Stimulated activated CD4-positive, alpha-beta T cell treated with anti-CD3 and anti-CD28 coated beads, TNF-alpha, amount 100 ng/mL, for 1 hour (primary cell): ENCODE data around the gene OR2F2.

Source experiments
- DNase-seq, 3 donors: peaks; one replicate each; pipeline ENCODE4 v3.0.0-alpha.2; 2020; ENCODE audit warnings: low read depth in 3 of 3, low spot score in 1 of 3

Gene OR2F2

DNA sequence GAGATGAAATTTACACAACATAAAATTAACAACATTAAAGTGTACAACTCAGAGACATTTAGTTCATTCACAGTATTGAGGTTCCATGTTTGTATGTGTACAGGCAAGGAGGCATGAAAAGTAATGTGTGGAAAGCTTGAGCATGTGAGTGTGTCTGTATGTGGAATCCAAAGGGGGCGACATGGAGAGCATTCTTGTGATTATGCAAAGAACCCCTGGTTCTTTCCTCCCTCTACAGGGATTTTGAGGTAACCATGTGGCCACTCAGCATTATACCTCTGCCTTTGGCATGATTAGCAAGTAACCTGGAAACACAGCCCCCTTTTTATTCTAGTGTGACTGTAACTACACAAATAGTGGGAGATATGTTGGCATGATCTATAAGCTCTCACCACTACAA lies 40.6 kb downstream of the OR2F2 start:
- DNase-seq, result no peak

DNA sequence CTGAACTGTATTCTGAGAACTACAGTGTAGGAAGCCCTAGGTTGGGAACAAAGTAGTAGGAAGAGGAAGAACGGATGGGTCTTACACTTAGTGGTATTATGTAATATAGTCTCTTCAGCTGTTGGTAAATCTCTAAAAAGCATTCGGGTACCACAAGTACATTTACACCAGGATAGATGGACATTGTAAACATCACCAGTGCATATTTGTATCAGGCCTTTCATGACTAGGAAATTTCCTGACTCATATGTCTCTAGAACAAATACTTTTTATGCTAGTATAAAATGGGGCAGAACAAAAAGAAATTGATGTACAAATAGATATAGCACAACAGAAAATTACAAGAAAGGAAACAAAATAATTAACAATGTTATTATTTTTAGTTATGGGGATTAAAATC lies 43.6 kb downstream of the OR2F2 start:
- DNase-seq, result no peak

DNA sequence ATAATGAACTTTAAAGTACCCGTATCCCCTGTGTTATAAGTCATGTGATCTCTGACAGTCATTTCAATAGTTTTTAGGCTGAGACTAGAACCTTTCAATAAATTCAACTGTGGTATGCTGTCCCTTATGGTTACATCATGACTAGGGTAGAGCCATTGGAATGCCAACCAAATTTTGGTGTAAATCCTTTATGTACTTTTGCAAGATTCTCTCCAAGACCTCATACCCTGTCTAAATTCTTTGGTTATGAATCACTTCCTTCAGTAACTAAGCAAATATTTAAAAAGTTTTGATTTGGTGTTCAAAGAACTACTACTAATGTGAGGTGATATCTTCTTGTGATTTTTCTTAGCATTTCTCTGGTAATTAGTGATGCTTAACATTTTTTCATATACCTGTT lies 44.3 kb downstream of the OR2F2 start:
- DNase-seq, result no peak

GRCh38 chr7:143979998-143980397 lies 45.0 kb downstream of the OR2F2 start:
- DNase-seq, result no peak

- no peak for DNase-seq
Measured at GRCh38 chr7:143980746-143981510, 45.9 kb downstream of the OR2F2 start.

GRCh38 chr7:143983960-143984359 lies 48.9 kb downstream of the OR2F2 start:
- DNase-seq, result no peak
